COLO668 (cell line): ENCODE results near the gene RRM2.

Experiments used
- DNase-seq: peaks from one replicate; lab custom pipeline; 2025; ENCODE audit not compliant: unreplicated experiment; lab: John Stamatoyannopoulos, UW

Gene RRM2

GRCh38 chr2:10122500-10123280 is at the start of gene RRM2:
Gene RRM2 (plus strand): TSS chr2:10122739. CDS start chr2:10122799, 60 bp downstream.
- DNase-seq = peak; percentile 97

GRCh38 chr2:10073706-10074105 is 48.8 kb upstream of the RRM2 start:
- DNase-seq = no peak

- DNase-seq = no peak
These were observed 47.4 kb upstream of the RRM2 start for GRCh38 chr2:10075101-10075500.

- DNase-seq = no peak
These were observed 46.8 kb upstream of the RRM2 start for GRCh38 chr2:10075571-10076209.

GRCh38 chr2:10076511-10076910 is 46.0 kb upstream of the RRM2 start:
- no peak for DNase-seq

GRCh38 chr2:10076988-10077527 is 45.5 kb upstream of the RRM2 start:
- no peak for DNase-seq

- no peak for DNase-seq
These were observed 44.5 kb upstream of the RRM2 start for GRCh38 chr2:10078001-10078400.

GRCh38 chr2:10078704-10079265 is 43.8 kb upstream of the RRM2 start:
- no peak for DNase-seq

GRCh38 chr2:10079266-10079869 is 43.2 kb upstream of the RRM2 start:
- peak; percentile 20 for DNase-seq

- peak; percentile 40 for DNase-seq
These were observed 42.5 kb upstream of the RRM2 start, which contains the start of gene CYS1 for GRCh38 chr2:10079870-10080535. Gene CYS1 (minus strand): TSS chr2:10080411. CDS start chr2:10080223, 188 bp downstream.

GRCh38 chr2:10080536-10081304 is 41.8 kb upstream of the RRM2 start:
- no peak for DNase-seq

GRCh38 chr2:10083046-10083445 is 39.5 kb upstream of the RRM2 start:
- no peak for DNase-seq

- DNase-seq = peak; percentile 36
These were observed 38.8 kb upstream of the RRM2 start for GRCh38 chr2:10083692-10084211.

GRCh38 chr2:10084223-10084865 is 38.2 kb upstream of the RRM2 start:
- no peak for DNase-seq

- no peak for DNase-seq
These were observed 37.4 kb upstream of the RRM2 start for GRCh38 chr2:10085043-10085667.

- DNase-seq = no peak
These were observed 36.9 kb upstream of the RRM2 start for GRCh38 chr2:10085668-10086059.

- no peak for DNase-seq
These were observed 35.6 kb upstream of the RRM2 start for GRCh38 chr2:10086950-10087349.

GRCh38 chr2:10087360-10087759 is 35.2 kb upstream of the RRM2 start:
- DNase-seq = no peak
